Caco-2 (cell line): ENCODE data around the gene PRKAG2. TPM values are rescaled to one million over a fixed set of nuclear protein-coding genes. Genes with fewer than 3 reads are reported as not detected.

ENCODE experiments used
- BruUV-seq: library from RNA; stranded (reverse); fragments of 400-500 nt; replicated peaks from 2 replicates; lab custom pipeline; 2021; lab: Mats Ljungman, UMichigan
- CTCF ChIA-PET: fragments of 300-600 bp; sonication (Branson Sonifier 250); formaldehyde crosslinking; loops from one replicate; lab custom pipeline; 2022; ENCODE audit warnings: antibody characterized with exemption; lab: Charles Lee
- POLR2A ChIA-PET: fragments of 300-600 bp; sonication (Branson Sonifier 250); formaldehyde crosslinking; loops from one replicate; lab custom pipeline; 2022; ENCODE audit warnings: antibody characterized with exemption; lab: Charles Lee
- DNase-seq, 2 experiments: peaks; one replicate each; pipeline versions ENCODE4 v3.0.0 to v3.0.0-alpha.2; 2020 to 2022
- H3K27me3 ChIP-seq: replicated peaks from 2 replicates; pipeline ENCODE4 v1.6.0; 2011; ENCODE audit warnings: low read length; ENCODE audit not compliant: control insufficient read depth, insufficient read depth
- H3K36me3 ChIP-seq: 2 replicates; pipeline ENCODE4 v1.5.1; 2011; ENCODE audit warnings: low read length; ENCODE audit not compliant: control insufficient read depth, insufficient read depth
- H3K4me1 ChIP-seq: fragments of 250-450 bp; sonication (Bioruptor Pico); 2 replicates; pipeline ENCODE4 v1.5.1; 2020; ENCODE audit warnings: mild to moderate bottlenecking
- H3K4me3 ChIP-seq: 2 replicates; pipeline ENCODE4 v1.5.1; 2011; ENCODE audit warnings: low read depth, mild to moderate bottlenecking, control low read depth, low read length
- H3K9me3 ChIP-seq: fragments of 250-450 bp; sonication (Bioruptor Pico); 2 replicates; pipeline ENCODE4 v1.5.1; 2020; ENCODE audit warnings: mild to moderate bottlenecking, moderate library complexity
- H3K27ac Mint-ChIP-seq: one replicate; pipeline ENCODE4 v1.8.0; 2022; ENCODE audit warnings: mixed read lengths; ENCODE audit not compliant: unreplicated experiment
- H3K27me3 Mint-ChIP-seq: one replicate; pipeline ENCODE4 v1.8.0; 2022; ENCODE audit warnings: mixed read lengths; ENCODE audit not compliant: insufficient read depth, unreplicated experiment
- H3K36me3 Mint-ChIP-seq: one replicate; pipeline ENCODE4 v1.8.0; 2022; ENCODE audit warnings: mild to moderate bottlenecking, mixed read lengths; ENCODE audit not compliant: insufficient read depth, unreplicated experiment
- H3K4me1 Mint-ChIP-seq: one replicate; pipeline ENCODE4 v1.8.0; 2022; ENCODE audit warnings: low read depth, mixed read lengths; ENCODE audit not compliant: unreplicated experiment
- H3K4me3 Mint-ChIP-seq: one replicate; pipeline ENCODE4 v1.8.0; 2022; ENCODE audit warnings: mild to moderate bottlenecking, moderate library complexity, mixed read lengths; ENCODE audit not compliant: unreplicated experiment
- H3K9me3 Mint-ChIP-seq: one replicate; pipeline ENCODE4 v1.8.0; 2022; ENCODE audit warnings: mixed read lengths; ENCODE audit not compliant: unreplicated experiment
- CTCF ChIP-seq, 2 experiments: fragments of 200-600 bp in 1 of 2; IDR thresholded peaks; 1 replicate in 1 of 2; 2 replicates in 1 of 2; pipeline versions ENCODE4 v1.5.1 to v1.8.0; 2011 to 2022; ENCODE audit warnings: antibody characterized with exemption in 1 of 2, control low read depth in 1 of 2, inconsistent platforms in 1 of 2, low read depth in 1 of 2, low read length in 1 of 2, mild to moderate bottlenecking in 1 of 2, moderate library complexity in 1 of 2; ENCODE audit not compliant: insufficient read depth in 1 of 2, severe bottlenecking in 1 of 2, unreplicated experiment in 1 of 2
- intact Hi-C: fragments of 100-400 bp; cut with micrococcal nuclease; formaldehyde crosslinking; loops from one replicate; pipeline ENCODE4 v1.10.0; 2022; ENCODE audit not compliant: unreplicated experiment
- total RNA-seq: library from RNA; stranded (reverse); gene quantifications from 2 replicates; pipeline ENCODE4 v1.2.3, GENCODE V29; 2022

PRKAG2 gene
- total RNA-seq, 1 experiment from 2014 or later: 15.9 TPM

GRCh38 chr7:151754142-151754590 lies 122.7 kb downstream of the PRKAG2 start:
- Histone ChIP-seq H3K4me1 (peaks cover 17% of the 10 kb centered on the region), H3K27me3 (no peaks in the 10 kb centered on the region), H3K9me3 (no peaks in the 10 kb centered on the region), H3K4me3 (no peak overlapping the region), H3K36me3 (no peaks in the 10 kb centered on the region)
- ChIA-PET CTCF (interaction anchor here (0.8 to 1.5 kb wide), 5 partner anchors 9 to 122 kb away, joined by 3 to 7 read pairs (median 5); no protein-coding TSS in a partner anchor), POLR2A (interaction anchor here (0.9 kb wide), 1 partner anchor 234 kb away, joined by 3 read pairs; the partner anchor contains the start of gene RHEB)
- intact Hi-C loops: loop anchor here (1.0 to 2.0 kb wide), 3 partner anchors 9 to 233 kb away; no protein-coding TSS in a partner anchor
- no TSS peak for BruUV-seq
- TF ChIP-seq CTCF (IDR thresholded peaks at IDR 0.05; ENCODE audit: insufficient read depth in 1 of 2, low read depth in 1 of 2, low read length in 1 of 2, severe bottlenecking in 1 of 2, unreplicated experiment in 1 of 2): peak; percentile 86 to 95
- H3K27ac Mint-ChIP-seq: peak overlapping the region; percentile 77
- H3K27me3 Mint-ChIP-seq: no peaks in the 10 kb centered on the region
- no peaks in the 10 kb centered on the region for H3K36me3 Mint-ChIP-seq
- no peak overlapping the region for H3K4me3 Mint-ChIP-seq
- peaks cover 20% of the 10 kb centered on the region for H3K4me1 Mint-ChIP-seq
- DNase-seq: peak; percentile 90 to 91
- no peaks in the 10 kb centered on the region for H3K9me3 Mint-ChIP-seq

- BruUV-seq: no TSS peak
- intact Hi-C loops: no loop called here
- no peaks in the 10 kb centered on the region for H3K36me3 ChIP-seq
- Mint-ChIP-seq H3K9me3 (no peaks in the 10 kb centered on the region), H3K27ac (peak overlapping the region; percentile 45), H3K4me1 (peaks cover 17% of the 10 kb centered on the region), H3K4me3 (no peak overlapping the region), H3K27me3 (no peaks in the 10 kb centered on the region), H3K36me3 (no peaks in the 10 kb centered on the region)
- peaks cover 16% of the 10 kb centered on the region for H3K4me1 ChIP-seq
- H3K27me3 ChIP-seq: no peaks in the 10 kb centered on the region
- H3K9me3 ChIP-seq: no peaks in the 10 kb centered on the region
- no peak for TF ChIP-seq CTCF (IDR thresholded peaks at IDR 0.05; ENCODE audit: insufficient read depth in 1 of 2, low read depth in 1 of 2, low read length in 1 of 2, severe bottlenecking in 1 of 2, unreplicated experiment in 1 of 2)
- CTCF ChIA-PET: interaction anchor here (1.5 kb wide), 1 partner anchor 120 kb away, joined by 7 read pairs; no protein-coding TSS in a partner anchor
- DNase-seq: no peak
- H3K4me3 ChIP-seq: no peak overlapping the region
- POLR2A ChIA-PET: no interaction called here
Measured at GRCh38 chr7:151752816-151753595, 123.9 kb downstream of the PRKAG2 start.

GRCh38 chr7:151752037-151752436 lies 124.9 kb downstream of the PRKAG2 start:
- Mint-ChIP-seq H3K27ac (no peak overlapping the region), H3K36me3 (no peaks in the 10 kb centered on the region), H3K9me3 (no peaks in the 10 kb centered on the region), H3K4me1 (peaks cover 17% of the 10 kb centered on the region), H3K27me3 (no peaks in the 10 kb centered on the region), H3K4me3 (no peak overlapping the region)
- intact Hi-C loops: no loop called here
- Histone ChIP-seq H3K36me3 (no peaks in the 10 kb centered on the region), H3K4me1 (peaks cover 16% of the 10 kb centered on the region), H3K27me3 (no peaks in the 10 kb centered on the region), H3K9me3 (no peaks in the 10 kb centered on the region), H3K4me3 (no peak overlapping the region)
- POLR2A ChIA-PET: no interaction called here
- no peak for TF ChIP-seq CTCF (IDR thresholded peaks at IDR 0.05; ENCODE audit: insufficient read depth in 1 of 2, low read depth in 1 of 2, low read length in 1 of 2, severe bottlenecking in 1 of 2, unreplicated experiment in 1 of 2)
- CTCF ChIA-PET: no interaction called here
- BruUV-seq: no TSS peak
- DNase-seq: no peak
